Measurements from ENCODE around the gene POLG2.

The POLG2 gene

GRCh38 chr17:64505340-64506200 is 8.7 kb upstream of the POLG2 start:
- peaks cover 21 to 65% of the 10 kb centered on the region in 2 donors for H3K4me1 ChIP-seq (ENCODE audit: control insufficient read depth in 1 of 2, insufficient read depth in 2 of 2, low read length in 2 of 2)

GRCh38 chr17:64504769-64505339 is 8.0 kb upstream of the POLG2 start:
- H3K9me3 ChIP-seq (ENCODE audit: control insufficient read depth in 1 of 2, low read length in 2 of 2), result no peaks in the 10 kb centered on the region
- peaks cover 56 to 72% of the 10 kb centered on the region in 2 donors for H3K36me3 ChIP-seq (ENCODE audit: control insufficient read depth in 1 of 2, insufficient read depth in 2 of 2, low read length in 2 of 2)
- peaks cover 21 to 67% of the 10 kb centered on the region in 2 donors for H3K4me1 ChIP-seq (ENCODE audit: control insufficient read depth in 1 of 2, insufficient read depth in 2 of 2, low read length in 2 of 2)
- peak overlapping the region; percentile 83 to 100 for H3K4me3 ChIP-seq (ENCODE audit: low read depth in 1 of 2, low read length in 2 of 2)
- H3K27ac ChIP-seq (ENCODE audit: low read length), result peak overlapping the region; percentile 100
- no peaks in the 10 kb centered on the region for H3K27me3 ChIP-seq (ENCODE audit: low read depth, low read length)

More at GRCh38 chr17:64505340-64506200, 8.7 kb upstream of the POLG2 start:
- Histone ChIP-seq H3K9me3 (ENCODE audit: control insufficient read depth in 1 of 2, low read length in 2 of 2) (no peaks in the 10 kb centered on the region), H3K4me3 (ENCODE audit: low read depth in 1 of 2, low read length in 2 of 2) (peak overlapping the region; percentile 83 to 100), H3K36me3 (ENCODE audit: control insufficient read depth in 1 of 2, insufficient read depth in 2 of 2, low read length in 2 of 2) (peaks cover 54 to 68% of the 10 kb centered on the region in 2 donors), H3K27me3 (ENCODE audit: low read depth, low read length) (no peaks in the 10 kb centered on the region), H3K27ac (ENCODE audit: low read length) (peak overlapping the region; percentile 100)

GRCh38 chr17:64503821-64504768 is 7.2 kb upstream of the POLG2 start:
- peaks cover 21 to 66% of the 10 kb centered on the region in 2 donors for H3K4me1 ChIP-seq (ENCODE audit: control insufficient read depth in 1 of 2, insufficient read depth in 2 of 2, low read length in 2 of 2)
- peak overlapping the region; percentile 83 to 100 for H3K4me3 ChIP-seq (ENCODE audit: low read depth in 1 of 2, low read length in 2 of 2)
- H3K36me3 ChIP-seq (ENCODE audit: control insufficient read depth in 1 of 2, insufficient read depth in 2 of 2, low read length in 2 of 2), result peaks cover 62 to 75% of the 10 kb centered on the region in 2 donors
- no peaks in the 10 kb centered on the region for H3K9me3 ChIP-seq (ENCODE audit: control insufficient read depth in 1 of 2, low read length in 2 of 2)
- peak overlapping the region; percentile 100 for H3K27ac ChIP-seq (ENCODE audit: low read length)
- no peaks in the 10 kb centered on the region for H3K27me3 ChIP-seq (ENCODE audit: low read depth, low read length)

- Histone ChIP-seq H3K4me3 (ENCODE audit: low read depth in 1 of 2, low read length in 2 of 2) (peak overlapping the region; percentile 83 to 100), H3K27ac (ENCODE audit: low read length) (peak overlapping the region; percentile 100), H3K9me3 (ENCODE audit: control insufficient read depth in 1 of 2, low read length in 2 of 2) (no peaks in the 10 kb centered on the region), H3K4me1 (ENCODE audit: control insufficient read depth in 1 of 2, insufficient read depth in 2 of 2, low read length in 2 of 2) (peaks cover 21 to 64% of the 10 kb centered on the region in 2 donors), H3K27me3 (ENCODE audit: low read depth, low read length) (no peaks in the 10 kb centered on the region), H3K36me3 (ENCODE audit: control insufficient read depth in 1 of 2, insufficient read depth in 2 of 2, low read length in 2 of 2) (peaks cover 68 to 80% of the 10 kb centered on the region in 2 donors)
These were observed 6.5 kb upstream of the POLG2 start for GRCh38 chr17:64503341-64503740.

- Histone ChIP-seq H3K27ac (ENCODE audit: low read length) (peak overlapping the region; percentile 100), H3K4me1 (ENCODE audit: control insufficient read depth in 1 of 2, insufficient read depth in 2 of 2, low read length in 2 of 2) (peaks cover 21 to 62% of the 10 kb centered on the region in 2 donors), H3K36me3 (ENCODE audit: control insufficient read depth in 1 of 2, insufficient read depth in 2 of 2, low read length in 2 of 2) (peaks cover 73 to 85% of the 10 kb centered on the region in 2 donors), H3K4me3 (ENCODE audit: low read depth in 1 of 2, low read length in 2 of 2) (peak overlapping the region; percentile 5 to 23), H3K27me3 (ENCODE audit: low read depth, low read length) (no peaks in the 10 kb centered on the region), H3K9me3 (ENCODE audit: control insufficient read depth in 1 of 2, low read length in 2 of 2) (no peaks in the 10 kb centered on the region)
These were observed 6.0 kb upstream of the POLG2 start for GRCh38 chr17:64502809-64503208.

GRCh38 chr17:64502021-64502420 is 5.2 kb upstream of the POLG2 start:
- Histone ChIP-seq H3K27ac (ENCODE audit: low read length) (no peak overlapping the region), H3K4me3 (ENCODE audit: low read depth in 1 of 2, low read length in 2 of 2) (peak overlapping the region in 1 of 2 donors; percentile 23), H3K36me3 (ENCODE audit: control insufficient read depth in 1 of 2, insufficient read depth in 2 of 2, low read length in 2 of 2) (peaks cover 74 to 86% of the 10 kb centered on the region in 2 donors), H3K27me3 (ENCODE audit: low read depth, low read length) (no peaks in the 10 kb centered on the region), H3K9me3 (ENCODE audit: control insufficient read depth in 1 of 2, low read length in 2 of 2) (no peaks in the 10 kb centered on the region), H3K4me1 (ENCODE audit: control insufficient read depth in 1 of 2, insufficient read depth in 2 of 2, low read length in 2 of 2) (peaks cover 21 to 67% of the 10 kb centered on the region in 2 donors)

GRCh38 chr17:64500862-64501765 is 4.3 kb upstream of the POLG2 start:
- no peak overlapping the region for H3K27ac ChIP-seq (ENCODE audit: low read length)

GRCh38 chr17:64500487-64500859 is 3.6 kb upstream of the POLG2 start:
- H3K4me3 ChIP-seq (ENCODE audit: low read depth in 1 of 2, low read length in 2 of 2), result no peak overlapping the region
- H3K9me3 ChIP-seq (ENCODE audit: control insufficient read depth in 1 of 2, low read length in 2 of 2), result no peaks in the 10 kb centered on the region
- peaks cover 74 to 78% of the 10 kb centered on the region in 2 donors for H3K36me3 ChIP-seq (ENCODE audit: control insufficient read depth in 1 of 2, insufficient read depth in 2 of 2, low read length in 2 of 2)
- H3K27ac ChIP-seq (ENCODE audit: low read length), result no peak overlapping the region
- H3K4me1 ChIP-seq (ENCODE audit: control insufficient read depth in 1 of 2, insufficient read depth in 2 of 2, low read length in 2 of 2), result peaks cover 21 to 73% of the 10 kb centered on the region in 2 donors
- no peaks in the 10 kb centered on the region for H3K27me3 ChIP-seq (ENCODE audit: low read depth, low read length)

More at GRCh38 chr17:64500862-64501765, 4.3 kb upstream of the POLG2 start:
- Histone ChIP-seq H3K9me3 (ENCODE audit: control insufficient read depth in 1 of 2, low read length in 2 of 2) (no peaks in the 10 kb centered on the region), H3K4me1 (ENCODE audit: control insufficient read depth in 1 of 2, insufficient read depth in 2 of 2, low read length in 2 of 2) (peaks cover 21 to 67% of the 10 kb centered on the region in 2 donors), H3K4me3 (ENCODE audit: low read depth in 1 of 2, low read length in 2 of 2) (no peak overlapping the region), H3K27me3 (ENCODE audit: low read depth, low read length) (no peaks in the 10 kb centered on the region), H3K36me3 (ENCODE audit: control insufficient read depth in 1 of 2, insufficient read depth in 2 of 2, low read length in 2 of 2) (peaks cover 74 to 80% of the 10 kb centered on the region in 2 donors)

GRCh38 chr17:64499805-64500486 is 3.1 kb upstream of the POLG2 start:
- Histone ChIP-seq H3K27me3 (ENCODE audit: low read depth, low read length) (no peaks in the 10 kb centered on the region), H3K36me3 (ENCODE audit: control insufficient read depth in 1 of 2, insufficient read depth in 2 of 2, low read length in 2 of 2) (peaks cover 72 to 74% of the 10 kb centered on the region in 2 donors), H3K4me3 (ENCODE audit: low read depth in 1 of 2, low read length in 2 of 2) (no peak overlapping the region), H3K9me3 (ENCODE audit: control insufficient read depth in 1 of 2, low read length in 2 of 2) (no peaks in the 10 kb centered on the region), H3K27ac (ENCODE audit: low read length) (no peak overlapping the region), H3K4me1 (ENCODE audit: control insufficient read depth in 1 of 2, insufficient read depth in 2 of 2, low read length in 2 of 2) (peaks cover 21 to 77% of the 10 kb centered on the region in 2 donors)

Measured in muscle layer of duodenum (tissue), 2 donors.